Prostate gland (tissue), 2 donors: ENCODE data around the gene MS4A1. TPM values are rescaled to one million over a fixed set of nuclear protein-coding genes. Genes with fewer than 3 reads are reported as not detected.

ENCODE experiments used
- DNase-seq: peaks from one replicate; pipeline ENCODE4 v3.0.0-alpha.2; 2019; ENCODE audit warnings: low spot score
- H3K27ac ChIP-seq, 2 donors: fragments of 200-600 bp; sonication (generic); 2 replicates each; pipeline ENCODE4 v1.5.1; 2017 to 2019
- H3K27me3 ChIP-seq: fragments of 200-600 bp; sonication (generic); replicated peaks from 2 replicates; pipeline ENCODE4 v1.5.1; 2019; ENCODE audit not compliant: insufficient read depth
- H3K36me3 ChIP-seq, 2 donors: fragments of 200-600 bp; sonication (generic); 1 replicate in 1 of 2; 2 replicates in 1 of 2; pipeline versions ENCODE4 v1.5.1 to v1.8.1; 2017 to 2019
- H3K4me1 ChIP-seq: fragments of 200-600 bp; sonication (generic); replicated peaks from 2 replicates; pipeline ENCODE4 v1.5.1; 2019
- H3K4me3 ChIP-seq, 2 donors: fragments of 200-600 bp; sonication (generic); 2 replicates each; pipeline ENCODE4 v1.5.1; 2017 to 2019
- H3K9me3 ChIP-seq: fragments of 200-600 bp; sonication (generic); 2 replicates; pipeline ENCODE4 v1.5.1; 2017
- POLR2A ChIP-seq: fragments of 450-650 bp; IDR thresholded peaks from one replicate; pipeline ENCODE4 v1.6.1; 2016; ENCODE audit warnings: antibody characterized with exemption, mild to moderate bottlenecking
- POLR2AphosphoS5 ChIP-seq: sonication (generic); formaldehyde crosslinking; IDR thresholded peaks from one replicate; pipeline ENCODE4 v1.6.1; 2017; ENCODE audit warnings: antibody characterized with exemption
- WGBS: methylation state at CpG from one replicate; pipeline ENCODE4 v1.1.5; 2018; 5-methylcytosine and 5-hydroxymethylcytosine counted together
- intact Hi-C: fragments of 100-400 bp; cut with DNase I; formaldehyde crosslinking; loops from one replicate; pipeline ENCODE4 v1.14.2; 2022
- total RNA-seq, 2 donors: library from RNA; depleted of rRNA; stranded (reverse); fragments of >200 nt; gene quantifications; one replicate each; pipeline ENCODE4 v1.1.0, GENCODE V29; 2016
- TF ChIP-seq, protein P1 (sequence below), 4 experiments: fragments of 200-600 bp in 2 of 4; fragments of 450-650 bp in 2 of 4; sonication (generic) in 2 of 4; IDR thresholded peaks; 1 replicate in 3 of 4; 2 replicates in 1 of 4; pipeline ENCODE4 v1.5.1; 2016 to 2019; ENCODE audit warnings: antibody characterized with exemption in 4 of 4, mild to moderate bottlenecking in 2 of 4, moderate library complexity in 2 of 4

Gene MS4A1
- total RNA-seq, 2 donors from 2014 or later: not detected

DNA sequence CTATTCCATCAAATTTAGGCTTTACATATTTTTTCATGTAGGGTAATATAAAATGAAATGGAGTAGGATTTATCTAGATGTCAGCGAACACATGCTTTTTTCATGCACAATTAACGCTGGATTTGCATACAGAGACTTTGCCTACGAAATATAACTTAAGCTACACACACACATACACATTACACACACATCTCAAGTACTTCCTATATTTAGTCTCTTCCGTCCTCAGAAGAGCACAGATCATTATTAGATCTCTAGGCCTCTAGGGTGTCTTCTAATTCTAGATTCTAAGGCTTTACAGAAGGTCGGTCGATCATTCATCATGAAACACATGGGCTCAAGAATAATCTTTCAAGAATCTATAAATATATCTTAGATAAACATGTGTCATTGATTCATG, 55.7 kb downstream of the MS4A1 start:
- intact Hi-C loops: no loop called here

DNA sequence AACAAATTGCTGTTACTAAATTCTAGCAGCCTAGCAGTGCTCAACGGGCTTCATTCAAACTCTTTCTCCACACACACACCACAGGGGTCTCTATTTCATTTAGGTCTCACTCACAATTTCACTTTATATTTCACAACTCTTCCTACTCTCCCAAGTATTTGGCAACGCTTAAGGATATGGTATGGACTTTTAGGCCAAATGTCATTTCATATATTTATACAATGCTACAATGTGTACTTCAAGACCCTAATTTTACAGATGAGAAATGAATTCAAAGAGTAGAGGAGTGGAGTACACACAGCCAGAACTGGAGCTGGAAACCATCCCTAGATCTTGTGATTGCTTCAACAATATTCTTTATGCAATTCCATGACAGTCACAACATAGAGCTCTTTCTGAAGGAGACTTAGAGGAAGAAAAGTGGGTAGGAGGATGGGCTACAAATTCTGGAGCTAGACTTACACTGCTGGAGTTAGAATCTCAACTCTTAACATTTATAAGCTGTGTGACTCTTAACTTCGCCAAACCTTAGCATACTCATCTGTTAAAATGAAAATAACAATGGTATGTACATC, 57.1 kb downstream of the MS4A1 start:
- Histone ChIP-seq H3K27me3 (no peaks in the 10 kb centered on the region), H3K4me1 (no peaks in the 10 kb centered on the region), H3K36me3 (no peaks in the 10 kb centered on the region), H3K27ac (no peak overlapping the region), H3K4me3 (no peak overlapping the region), H3K9me3 (no peaks in the 10 kb centered on the region)
- 65% methylated on average over 3 of the region's 3 CpGs for WGBS
- intact Hi-C loops: no loop called here
- TF ChIP-seq, protein P1, sequence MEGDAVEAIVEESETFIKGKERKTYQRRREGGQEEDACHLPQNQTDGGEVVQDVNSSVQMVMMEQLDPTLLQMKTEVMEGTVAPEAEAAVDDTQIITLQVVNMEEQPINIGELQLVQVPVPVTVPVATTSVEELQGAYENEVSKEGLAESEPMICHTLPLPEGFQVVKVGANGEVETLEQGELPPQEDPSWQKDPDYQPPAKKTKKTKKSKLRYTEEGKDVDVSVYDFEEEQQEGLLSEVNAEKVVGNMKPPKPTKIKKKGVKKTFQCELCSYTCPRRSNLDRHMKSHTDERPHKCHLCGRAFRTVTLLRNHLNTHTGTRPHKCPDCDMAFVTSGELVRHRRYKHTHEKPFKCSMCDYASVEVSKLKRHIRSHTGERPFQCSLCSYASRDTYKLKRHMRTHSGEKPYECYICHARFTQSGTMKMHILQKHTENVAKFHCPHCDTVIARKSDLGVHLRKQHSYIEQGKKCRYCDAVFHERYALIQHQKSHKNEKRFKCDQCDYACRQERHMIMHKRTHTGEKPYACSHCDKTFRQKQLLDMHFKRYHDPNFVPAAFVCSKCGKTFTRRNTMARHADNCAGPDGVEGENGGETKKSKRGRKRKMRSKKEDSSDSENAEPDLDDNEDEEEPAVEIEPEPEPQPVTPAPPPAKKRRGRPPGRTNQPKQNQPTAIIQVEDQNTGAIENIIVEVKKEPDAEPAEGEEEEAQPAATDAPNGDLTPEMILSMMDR (IDR thresholded peaks at IDR 0.05): no peak
- no peak for TF ChIP-seq POLR2AphosphoS5
- no peak for TF ChIP-seq POLR2A
- no peak for DNase-seq

More for the DNA sequence above, 55.7 kb downstream of the MS4A1 start:
- DNase-seq: no peak
- Histone ChIP-seq H3K9me3 (no peaks in the 10 kb centered on the region), H3K27ac (no peak overlapping the region), H3K4me1 (no peaks in the 10 kb centered on the region), H3K27me3 (no peaks in the 10 kb centered on the region), H3K36me3 (no peaks in the 10 kb centered on the region), H3K4me3 (no peak overlapping the region)
- TF ChIP-seq POLR2AphosphoS5 (no peak), POLR2A (no peak)
- 80% methylated on average over 6 of the region's 6 CpGs for WGBS

DNA sequence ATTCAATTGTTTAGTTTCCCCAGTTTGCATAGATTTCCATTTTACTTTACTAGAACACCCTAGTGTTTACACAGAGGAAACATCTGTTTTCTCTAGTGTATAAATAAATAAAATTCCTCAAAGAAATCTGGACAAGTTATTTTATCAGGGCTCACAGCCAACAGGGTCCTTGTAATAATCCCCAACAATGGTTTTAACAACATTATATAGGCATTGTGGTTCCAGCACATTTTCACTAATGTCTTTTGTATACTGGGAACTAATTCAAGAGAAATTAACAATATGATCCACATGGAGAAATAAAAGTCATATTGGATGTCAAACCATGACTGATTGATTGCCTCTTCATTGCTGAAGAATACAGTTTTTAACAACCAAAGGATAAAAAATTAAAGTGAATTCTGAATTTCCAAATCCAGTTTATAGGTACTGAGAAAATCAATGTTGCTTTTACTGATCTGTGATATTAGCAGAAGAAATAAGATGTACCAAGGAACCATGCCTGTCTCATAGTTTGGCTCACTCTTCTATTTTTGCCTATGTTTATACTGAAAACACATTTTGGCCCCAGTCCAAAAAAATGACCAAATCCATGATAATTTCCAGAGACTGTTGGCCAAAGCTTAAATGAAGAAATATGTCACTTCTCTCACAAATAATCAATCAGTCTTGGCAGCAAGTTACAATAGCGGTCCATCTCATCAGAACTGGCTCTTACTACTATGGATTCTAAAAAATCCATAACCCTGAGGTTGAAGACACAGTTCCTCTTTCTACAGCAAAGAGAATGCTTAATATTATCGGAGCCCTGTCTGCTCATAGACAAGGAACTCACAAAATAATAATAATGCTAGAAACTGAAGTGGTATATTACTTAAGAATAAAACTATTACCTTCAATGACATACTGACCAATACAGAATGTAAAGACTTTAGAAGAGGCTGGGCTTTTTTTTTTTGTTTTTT, 58.1 kb downstream of the MS4A1 start:
- no peaks in the 10 kb centered on the region for H3K27me3 ChIP-seq
- H3K9me3 ChIP-seq: no peaks in the 10 kb centered on the region
- intact Hi-C loops: no loop called here
- no peak overlapping the region for H3K4me3 ChIP-seq
- H3K36me3 ChIP-seq: no peaks in the 10 kb centered on the region
- DNase-seq: no peak
- WGBS: 89% methylated on average over 2 of the region's 2 CpGs
- no peaks in the 10 kb centered on the region for H3K4me1 ChIP-seq
- no peak for TF ChIP-seq POLR2AphosphoS5
- H3K27ac ChIP-seq: no peak overlapping the region

DNA sequence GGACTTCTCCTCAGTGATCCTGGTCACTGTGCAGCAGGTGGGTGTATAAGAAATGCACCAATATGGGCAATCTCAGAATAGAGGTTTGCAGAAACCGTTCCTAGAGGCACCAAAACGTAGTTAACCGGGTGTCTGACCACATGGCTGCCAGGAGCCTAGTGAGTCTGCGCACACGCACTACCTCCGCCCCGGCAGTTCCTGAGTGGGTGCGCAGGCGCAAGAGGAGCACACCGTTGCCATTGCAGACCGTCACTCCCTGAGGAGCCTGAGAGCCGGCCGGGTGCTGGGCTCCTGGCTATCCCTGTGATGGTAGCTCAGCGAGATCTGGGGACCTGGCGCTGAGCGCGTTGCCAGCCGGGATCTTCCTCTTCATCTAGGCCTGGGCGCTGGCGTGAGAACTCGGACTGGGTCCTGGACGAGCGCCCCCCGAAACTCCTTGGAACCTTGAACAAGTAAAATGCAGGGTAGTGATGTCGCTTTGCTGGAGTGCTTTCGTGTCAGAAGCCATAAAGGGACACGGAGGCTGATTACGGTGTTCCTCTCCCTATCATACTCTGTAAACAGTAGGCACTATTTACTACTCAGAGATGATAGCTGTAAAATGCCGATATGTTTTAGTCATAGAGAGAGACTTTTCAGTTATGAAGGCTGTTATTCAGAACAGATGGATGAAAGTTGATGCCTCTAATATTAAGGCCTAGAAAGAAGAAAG, 59.7 kb downstream of the MS4A1 start, which contains the start of gene MS4A13:
Gene MS4A13 (plus strand): TSS at position 249 of the 712 bp plus-strand sequence. CDS start 2,692 bp downstream, outside the sequence.
- TF ChIP-seq, protein P1 (IDR thresholded peaks at IDR 0.05): no peak
- TF ChIP-seq POLR2A (no peak), POLR2AphosphoS5 (no peak)
- Histone ChIP-seq H3K36me3 (no peaks in the 10 kb centered on the region), H3K4me3 (no peak within 1 kb of the TSS), H3K9me3 (no peaks in the 10 kb centered on the region), H3K27ac (no peak within 1 kb of the TSS), H3K27me3 (no peaks in the 10 kb centered on the region), H3K4me1 (no peaks in the 10 kb centered on the region)
- intact Hi-C loops: no loop called here
- no peak for DNase-seq
- 94% methylated on average over 29 of the region's 29 CpGs for WGBS

Other genes with a start within 250 kb of the MS4A1 start
- gene MS4A4E, start 212.7 kb upstream of the MS4A1 start, total RNA-seq: 1 to 10 TPM in 1 of 2 donors, not detected in 1; 1.5 TPM
- gene MS4A4A, start 175.2 kb upstream of the MS4A1 start, total RNA-seq: 10 to 100 TPM in 1 of 2 donors, 1 to 10 TPM in 1; 2.1 to 10.6 TPM
- 1 to 10 TPM in 1 of 2 donors, not detected in 1; 1.4 TPM for gene MS4A6E, start 128.6 kb upstream of the MS4A1 start, total RNA-seq
- gene MS4A7, start 77.3 kb upstream of the MS4A1 start, total RNA-seq: 1 to 10 TPM; 3.7 to 7.6 TPM
- 1 to 10 TPM in 1 of 2 donors, under 1 TPM in 1; 0.23 to 6.1 TPM for gene MS4A14, start 59.4 kb upstream of the MS4A1 start, total RNA-seq
- 1 to 10 TPM in 1 of 2 donors, not detected in 1; 9.1 TPM for gene MS4A5, start 26.3 kb upstream of the MS4A1 start, total RNA-seq
- not detected for gene MS4A12, start 36.9 kb downstream of the MS4A1 start, total RNA-seq
- not detected for gene MS4A13, start 59.5 kb downstream of the MS4A1 start, total RNA-seq
- 1 to 10 TPM in 1 of 2 donors, under 1 TPM in 1; 0.68 to 1.1 TPM for gene MS4A8, start 243.8 kb downstream of the MS4A1 start, total RNA-seq